ENCODE results near the gene GALNT2.

Gene GALNT2

GRCh38 chr1:230251644-230252191, 184.7 kb downstream of the GALNT2 start:
- peaks cover 5% of the 10 kb centered on the region for H3K79me1 ChIP-seq (ENCODE audit: low read length)
- no peaks in the 10 kb centered on the region for H3K27me3 ChIP-seq (ENCODE audit: insufficient read depth, low read length)
- no peak overlapping the region for H3K9ac ChIP-seq (ENCODE audit: low read length)
- WGBS (ENCODE audit: extremely low coverage, insufficient coverage, insufficient read length): no CpG with 5 or more reads among the region's 8 CpGs
- H3K9me3 ChIP-seq (ENCODE audit: insufficient read depth, low read depth, low read length): no peaks in the 10 kb centered on the region
- no peak overlapping the region for H3K27ac ChIP-seq (ENCODE audit: low read depth, low read length)
- no peaks in the 10 kb centered on the region for H3K79me2 ChIP-seq (ENCODE audit: control insufficient read depth, insufficient read depth, low read length, poor library complexity)
- no peak overlapping the region for H3K14ac ChIP-seq (ENCODE audit: low read length)
- H3K4me1 ChIP-seq (ENCODE audit: control insufficient read depth in 1 of 2, insufficient read depth in 2 of 2, low read length in 2 of 2): peaks cover 16 to 19% of the 10 kb centered on the region in 2 experiments
- DNase-seq: no peak
- no peak overlapping the region for H3K4me3 ChIP-seq (ENCODE audit: low read depth, low read length)
- H2AK5ac ChIP-seq (ENCODE audit: low read length): no peak overlapping the region
- no peak overlapping the region for H4K8ac ChIP-seq (ENCODE audit: low read depth, low read length)
- no peak overlapping the region for H2BK12ac ChIP-seq (ENCODE audit: low read length)
- H2BK5ac ChIP-seq (ENCODE audit: low read depth, low read length, poor library complexity): no peak overlapping the region
- H4K91ac ChIP-seq (ENCODE audit: low read depth, low read length): no peak overlapping the region
- H4K12ac ChIP-seq (ENCODE audit: low read depth, low read length): no peak overlapping the region
- H3K4me2 ChIP-seq (ENCODE audit: low read length): no peak overlapping the region
- H3K18ac ChIP-seq (ENCODE audit: low read length): no peak overlapping the region
- H2BK120ac ChIP-seq (ENCODE audit: insufficient read depth, low read length, poor library complexity): no peak overlapping the region
- H2AFZ ChIP-seq (ENCODE audit: insufficient read depth, low read length, poor library complexity): no peak overlapping the region
- H3K23ac ChIP-seq (ENCODE audit: low read length): no peak overlapping the region
- peaks cover 28 to 39% of the 10 kb centered on the region in 2 experiments for H3K36me3 ChIP-seq (ENCODE audit: control insufficient read depth in 1 of 2, insufficient read depth in 2 of 2, low read length in 2 of 2)
- H3K4ac ChIP-seq (ENCODE audit: low read depth, low read length): no peak overlapping the region

GRCh38 chr1:230253150-230253549, 186.1 kb downstream of the GALNT2 start:
- DNase-seq: no peak
- no CpG with 5 or more reads among the region's 2 CpGs for WGBS (ENCODE audit: extremely low coverage, insufficient coverage, insufficient read length)
- Histone ChIP-seq H2BK12ac (ENCODE audit: low read length) (no peak overlapping the region), H3K4me1 (ENCODE audit: control insufficient read depth in 1 of 2, insufficient read depth in 2 of 2, low read length in 2 of 2) (peaks cover 9% of the 10 kb centered on the region in 2 experiments), H2BK5ac (ENCODE audit: low read depth, low read length, poor library complexity) (no peak overlapping the region), H3K23ac (ENCODE audit: low read length) (no peak overlapping the region), H2BK120ac (ENCODE audit: insufficient read depth, low read length, poor library complexity) (no peak overlapping the region), H3K79me2 (ENCODE audit: control insufficient read depth, insufficient read depth, low read length, poor library complexity) (no peaks in the 10 kb centered on the region), H3K27me3 (ENCODE audit: insufficient read depth, low read length) (no peaks in the 10 kb centered on the region), H3K4ac (ENCODE audit: low read depth, low read length) (no peak overlapping the region), H3K4me2 (ENCODE audit: low read length) (no peak overlapping the region), H2AFZ (ENCODE audit: insufficient read depth, low read length, poor library complexity) (no peak overlapping the region), H3K18ac (ENCODE audit: low read length) (no peak overlapping the region), H3K14ac (ENCODE audit: low read length) (no peak overlapping the region), H4K91ac (ENCODE audit: low read depth, low read length) (no peak overlapping the region), H3K9me3 (ENCODE audit: insufficient read depth, low read depth, low read length) (no peaks in the 10 kb centered on the region), H3K79me1 (ENCODE audit: low read length) (peaks cover 2% of the 10 kb centered on the region), H4K12ac (ENCODE audit: low read depth, low read length) (no peak overlapping the region), H2AK5ac (ENCODE audit: low read length) (no peak overlapping the region), H4K8ac (ENCODE audit: low read depth, low read length) (no peak overlapping the region), H3K36me3 (ENCODE audit: control insufficient read depth in 1 of 2, insufficient read depth in 2 of 2, low read length in 2 of 2) (peaks cover 29 to 41% of the 10 kb centered on the region in 2 experiments), H3K4me3 (ENCODE audit: low read depth, low read length) (no peak overlapping the region), H3K27ac (ENCODE audit: low read depth, low read length) (no peak overlapping the region), H3K9ac (ENCODE audit: low read length) (no peak overlapping the region)

DNA sequence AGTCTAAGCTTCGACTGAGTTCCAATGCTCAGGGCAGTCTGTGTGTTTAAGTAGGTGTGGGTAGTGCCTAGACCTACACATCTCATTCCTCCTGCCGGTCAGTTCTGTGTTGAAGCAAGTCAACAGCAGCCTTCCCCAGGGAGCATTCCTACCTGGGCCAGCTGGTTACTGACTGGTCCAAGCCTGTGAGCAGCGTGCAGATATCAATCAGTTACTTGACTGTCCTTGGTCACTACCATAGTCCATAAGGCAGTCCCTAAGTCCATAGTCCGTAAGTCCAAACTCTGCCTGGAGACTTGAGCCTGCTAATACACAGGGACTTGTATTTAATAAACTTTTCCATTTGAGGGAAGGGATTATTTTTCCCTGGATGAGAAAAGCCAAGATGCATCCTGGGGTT, 187.2 kb downstream of the GALNT2 start:
- Histone ChIP-seq H3K79me1 (ENCODE audit: low read length) (peaks cover 2% of the 10 kb centered on the region), H3K4me2 (ENCODE audit: low read length) (no peak overlapping the region), H4K91ac (ENCODE audit: low read depth, low read length) (no peak overlapping the region), H3K4me1 (ENCODE audit: control insufficient read depth in 1 of 2, insufficient read depth in 2 of 2, low read length in 2 of 2) (peaks cover 4% of the 10 kb centered on the region in 2 experiments), H2AK5ac (ENCODE audit: low read length) (no peak overlapping the region), H3K18ac (ENCODE audit: low read length) (no peak overlapping the region), H3K79me2 (ENCODE audit: control insufficient read depth, insufficient read depth, low read length, poor library complexity) (no peaks in the 10 kb centered on the region), H2AFZ (ENCODE audit: insufficient read depth, low read length, poor library complexity) (no peak overlapping the region), H2BK12ac (ENCODE audit: low read length) (no peak overlapping the region), H3K4me3 (ENCODE audit: low read depth, low read length) (peak overlapping the region; percentile 12), H3K23ac (ENCODE audit: low read length) (peak overlapping the region; percentile 82), H3K9ac (ENCODE audit: low read length) (no peak overlapping the region), H3K27me3 (ENCODE audit: insufficient read depth, low read length) (no peaks in the 10 kb centered on the region), H3K27ac (ENCODE audit: low read depth, low read length) (no peak overlapping the region), H3K9me3 (ENCODE audit: insufficient read depth, low read depth, low read length) (no peaks in the 10 kb centered on the region), H3K4ac (ENCODE audit: low read depth, low read length) (no peak overlapping the region), H2BK5ac (ENCODE audit: low read depth, low read length, poor library complexity) (no peak overlapping the region), H4K8ac (ENCODE audit: low read depth, low read length) (no peak overlapping the region), H3K36me3 (ENCODE audit: control insufficient read depth in 1 of 2, insufficient read depth in 2 of 2, low read length in 2 of 2) (peaks cover 25 to 37% of the 10 kb centered on the region in 2 experiments), H4K12ac (ENCODE audit: low read depth, low read length) (no peak overlapping the region), H2BK120ac (ENCODE audit: insufficient read depth, low read length, poor library complexity) (no peak overlapping the region), H3K14ac (ENCODE audit: low read length) (no peak overlapping the region)
- no CpG with 5 or more reads among the region's 4 CpGs for WGBS (ENCODE audit: extremely low coverage, insufficient coverage, insufficient read length)
- no peak for DNase-seq

DNA sequence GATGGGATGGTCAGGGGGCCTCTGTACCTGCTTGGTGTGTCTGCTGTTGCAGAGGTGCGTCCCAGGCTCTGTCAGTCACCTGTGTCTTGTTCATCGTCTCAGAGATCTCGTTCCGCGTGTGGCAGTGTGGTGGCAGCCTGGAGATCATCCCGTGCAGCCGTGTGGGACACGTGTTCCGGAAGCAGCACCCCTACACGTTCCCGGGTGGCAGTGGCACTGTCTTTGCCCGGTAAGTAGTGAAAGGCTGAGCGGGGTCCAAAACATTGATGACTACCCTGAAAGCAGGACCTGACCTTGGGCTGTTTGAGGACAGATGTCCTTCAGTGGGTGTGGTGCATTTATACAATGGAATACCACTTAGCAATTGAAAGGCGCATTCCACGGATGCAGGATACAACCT, 188.1 kb downstream of the GALNT2 start:
- Histone ChIP-seq H4K91ac (ENCODE audit: low read depth, low read length) (no peak overlapping the region), H3K4me1 (ENCODE audit: control insufficient read depth in 1 of 2, insufficient read depth in 2 of 2, low read length in 2 of 2) (peaks cover 2% of the 10 kb centered on the region in 2 experiments), H4K12ac (ENCODE audit: low read depth, low read length) (no peak overlapping the region), H3K4me2 (ENCODE audit: low read length) (no peak overlapping the region), H3K36me3 (ENCODE audit: control insufficient read depth in 1 of 2, insufficient read depth in 2 of 2, low read length in 2 of 2) (peaks cover 20 to 31% of the 10 kb centered on the region in 2 experiments), H3K27ac (ENCODE audit: low read depth, low read length) (no peak overlapping the region), H4K8ac (ENCODE audit: low read depth, low read length) (no peak overlapping the region), H3K23ac (ENCODE audit: low read length) (no peak overlapping the region), H2BK5ac (ENCODE audit: low read depth, low read length, poor library complexity) (no peak overlapping the region), H2AK5ac (ENCODE audit: low read length) (no peak overlapping the region), H2BK120ac (ENCODE audit: insufficient read depth, low read length, poor library complexity) (no peak overlapping the region), H3K4ac (ENCODE audit: low read depth, low read length) (no peak overlapping the region), H3K79me2 (ENCODE audit: control insufficient read depth, insufficient read depth, low read length, poor library complexity) (no peaks in the 10 kb centered on the region), H3K4me3 (ENCODE audit: low read depth, low read length) (no peak overlapping the region), H3K14ac (ENCODE audit: low read length) (no peak overlapping the region), H3K27me3 (ENCODE audit: insufficient read depth, low read length) (no peaks in the 10 kb centered on the region), H3K9me3 (ENCODE audit: insufficient read depth, low read depth, low read length) (peaks cover 2% of the 10 kb centered on the region), H3K18ac (ENCODE audit: low read length) (no peak overlapping the region), H3K9ac (ENCODE audit: low read length) (no peak overlapping the region), H2BK12ac (ENCODE audit: low read length) (no peak overlapping the region), H2AFZ (ENCODE audit: insufficient read depth, low read length, poor library complexity) (no peak overlapping the region), H3K79me1 (ENCODE audit: low read length) (peaks cover under 1% of the 10 kb centered on the region)
- DNase-seq: no peak
- no CpG with 5 or more reads among the region's 15 CpGs for WGBS (ENCODE audit: extremely low coverage, insufficient coverage, insufficient read length)

Data from trophoblast cell (in vitro differentiated cells and primary cell).